ENCODE data around the gene PNPLA1. TPM values are rescaled to one million over a fixed set of nuclear protein-coding genes. Genes with fewer than 3 reads are reported as not detected.

PNPLA1 gene
- total RNA-seq, result not detected

GRCh38 chr6:36269834-36270705 lies at the start of gene PNPLA1:
Gene PNPLA1 (plus strand): TSS chr6:36270060. CDS start chr6:36270460, 400 bp downstream.
- no peak for TF ChIP-seq POLR2A (IDR thresholded peaks at IDR 0.05)
- no peak for TF ChIP-seq CTCF (IDR thresholded peaks at IDR 0.05)
- intact Hi-C loops (cut with DNase I; ENCODE audit: low total_unique reads), result no loop called here

DNA sequence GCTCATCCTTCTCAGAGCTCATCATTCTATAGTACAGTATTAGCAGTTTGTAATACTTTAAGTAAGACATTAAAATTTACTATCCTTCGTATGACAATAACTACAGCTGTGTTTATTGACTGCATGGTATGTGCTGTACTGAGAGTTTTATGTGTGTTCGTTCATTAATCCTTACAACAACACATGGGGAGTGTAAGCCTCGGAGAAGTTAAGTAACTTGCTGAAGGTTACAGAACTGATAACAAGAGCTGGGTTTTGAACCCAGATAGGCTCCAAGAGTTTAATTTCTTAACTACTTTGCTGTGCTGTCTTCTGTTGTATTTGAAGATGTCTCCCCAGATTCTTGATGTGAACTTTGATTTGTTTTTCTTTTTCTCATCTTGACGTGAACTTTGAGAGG lies 49.6 kb upstream of the PNPLA1 start:
- no peak for TF ChIP-seq POLR2A (IDR thresholded peaks at IDR 0.05)
- no peak for TF ChIP-seq CTCF (IDR thresholded peaks at IDR 0.05)
- H3K27ac ChIP-seq, result no peak overlapping the region
- intact Hi-C loops (cut with DNase I; ENCODE audit: low total_unique reads), result no loop called here
- H3K9me3 ChIP-seq, result no peaks in the 10 kb centered on the region
- H3K27me3 ChIP-seq, result no peaks in the 10 kb centered on the region
- no peak overlapping the region for H3K4me3 ChIP-seq
- H3K4me1 ChIP-seq, result no peaks in the 10 kb centered on the region
- no peaks in the 10 kb centered on the region for H3K36me3 ChIP-seq
- no peak for DNase-seq

More at GRCh38 chr6:36269834-36270705, at the start of gene PNPLA1:
- H3K36me3 ChIP-seq, result no peaks in the 10 kb centered on the region
- H3K27ac ChIP-seq, result no peak within 1 kb of the TSS
- H3K9me3 ChIP-seq, result no peaks in the 10 kb centered on the region
- H3K27me3 ChIP-seq, result no peaks in the 10 kb centered on the region
- H3K4me1 ChIP-seq, result no peaks in the 10 kb centered on the region
- no peak for DNase-seq
- no peak within 1 kb of the TSS for H3K4me3 ChIP-seq

- no peaks in the 10 kb centered on the region for H3K9me3 ChIP-seq
- H3K4me3 ChIP-seq, result no peak overlapping the region
- intact Hi-C loops (cut with DNase I; ENCODE audit: low total_unique reads), result no loop called here
- no peak for TF ChIP-seq CTCF (IDR thresholded peaks at IDR 0.05)
- TF ChIP-seq POLR2A (IDR thresholded peaks at IDR 0.05), result no peak
- H3K27ac ChIP-seq, result no peak overlapping the region
- no peaks in the 10 kb centered on the region for H3K36me3 ChIP-seq
- no peak for DNase-seq
- no peaks in the 10 kb centered on the region for H3K27me3 ChIP-seq
- no peaks in the 10 kb centered on the region for H3K4me1 ChIP-seq
These were observed 48.2 kb upstream of the PNPLA1 start for GRCh38 chr6:36221674-36222073.

- H3K9me3 ChIP-seq, result no peaks in the 10 kb centered on the region
- no peak for TF ChIP-seq CTCF (IDR thresholded peaks at IDR 0.05)
- TF ChIP-seq POLR2A (IDR thresholded peaks at IDR 0.05), result no peak
- intact Hi-C loops (cut with DNase I; ENCODE audit: low total_unique reads), result no loop called here
- H3K36me3 ChIP-seq, result no peaks in the 10 kb centered on the region
- H3K27me3 ChIP-seq, result no peaks in the 10 kb centered on the region
- DNase-seq, result no peak
- H3K4me3 ChIP-seq, result no peak overlapping the region
- H3K4me1 ChIP-seq, result no peaks in the 10 kb centered on the region
- H3K27ac ChIP-seq, result no peak overlapping the region
These were observed 46.9 kb upstream of the PNPLA1 start for GRCh38 chr6:36222924-36223323.

GRCh38 chr6:36223706-36224105 lies 46.2 kb upstream of the PNPLA1 start:
- H3K27me3 ChIP-seq, result no peaks in the 10 kb centered on the region
- no peaks in the 10 kb centered on the region for H3K4me1 ChIP-seq
- no peak overlapping the region for H3K27ac ChIP-seq
- H3K36me3 ChIP-seq, result no peaks in the 10 kb centered on the region
- no peaks in the 10 kb centered on the region for H3K9me3 ChIP-seq
- no peak for DNase-seq
- no peak overlapping the region for H3K4me3 ChIP-seq
- TF ChIP-seq CTCF (IDR thresholded peaks at IDR 0.05) (no peak), POLR2A (IDR thresholded peaks at IDR 0.05) (no peak)
- intact Hi-C loops (cut with DNase I; ENCODE audit: low total_unique reads), result no loop called here
